Transverse colon (tissue), 4 donors: ENCODE results near the gene SRPX2.

Source experiments
- CTCF ChIP-seq, 5 experiments: fragments of 200-600 bp in 3 of 5; fragments of 450-650 bp in 2 of 5; sonication (generic) in 3 of 5; IDR thresholded peaks; 1 replicate in 2 of 5; 2 replicates in 3 of 5; pipeline ENCODE4 v1.5.1; 2016 to 2017; ENCODE audit warnings: antibody characterized with exemption in 5 of 5, inconsistent platforms in 3 of 5, mild to moderate bottlenecking in 2 of 5, moderate library complexity in 1 of 5
- EP300 ChIP-seq: sonication (generic); formaldehyde crosslinking; IDR thresholded peaks from one replicate; pipeline ENCODE4 v1.6.1; 2017; ENCODE audit warnings: antibody characterized with exemption, low read depth
- POLR2AphosphoS5 ChIP-seq, 3 donors: sonication (generic); formaldehyde crosslinking; IDR thresholded peaks; one replicate each; pipeline ENCODE4 v1.6.1; 2016; ENCODE audit warnings: antibody characterized with exemption in 3 of 3

GRCh38 chrX:100611951-100612350 lies 32.0 kb upstream of the SRPX2 start:
- TF ChIP-seq POLR2AphosphoS5 (IDR thresholded peaks at IDR 0.05) (no peak), CTCF (IDR thresholded peaks at IDR 0.05) (no peak), EP300 (no peak)
